ENCODE measurements around the gene CEMP1.

The CEMP1 gene

DNA sequence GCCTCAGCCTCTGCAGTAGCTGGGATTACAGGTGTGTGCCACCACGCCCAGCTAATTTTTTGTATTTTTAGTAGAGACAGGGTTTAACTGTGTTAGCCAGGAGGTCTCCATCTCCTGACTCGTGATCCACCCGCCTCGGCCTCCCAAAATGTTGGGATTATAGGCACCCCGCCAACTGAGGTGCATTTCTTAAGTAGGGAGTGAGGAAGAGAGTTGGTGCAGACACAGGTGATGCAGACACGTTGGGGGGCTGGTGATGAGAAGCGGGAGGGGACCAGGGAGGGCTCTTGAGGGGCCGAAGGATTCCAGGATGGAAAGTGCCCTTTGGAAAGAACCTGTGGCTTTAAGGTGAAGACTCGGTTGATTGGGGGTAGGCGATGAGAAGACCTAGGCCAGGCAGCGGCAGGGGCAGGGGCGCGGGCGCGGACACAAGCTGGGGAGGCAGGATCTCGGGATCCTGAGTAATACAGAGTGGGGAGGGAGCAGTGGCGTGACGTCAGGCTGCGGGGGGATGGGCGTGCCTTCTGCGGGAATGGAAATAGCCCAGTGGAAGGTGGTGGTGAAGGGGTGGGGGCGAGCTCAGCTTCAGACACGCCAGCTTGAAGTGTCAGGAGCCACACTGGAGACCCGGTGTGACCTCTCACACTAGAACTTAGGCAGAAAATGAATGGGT is 19.9 kb downstream of the CEMP1 start:
- peak overlapping the region; percentile 46 to 54 for H3K18ac ChIP-seq (ENCODE audit: low read depth in 1 of 2, low read length in 2 of 2)
- WGBS: 51% methylated on average over 24 of the region's 24 CpGs
- DNase-seq: peak; percentile 78

GRCh38 chr16:2508722-2509400 is 22.3 kb downstream of the CEMP1 start:
- H2BK12ac ChIP-seq (ENCODE audit: low read length in 2 of 2): no peak overlapping the region
- H3K79me1 ChIP-seq (replicated peaks; ENCODE audit: low read length, poor library complexity, severe bottlenecking): peaks cover 7% of the 10 kb centered on the region
- no peak overlapping the region for H3K4me2 ChIP-seq (ENCODE audit: low read length, poor library complexity, severe bottlenecking)
- no peak overlapping the region for H2AFZ ChIP-seq (ENCODE audit: low read depth, low read length)
- no peak overlapping the region for H2BK5ac ChIP-seq (ENCODE audit: low read depth, low read length, poor library complexity, severe bottlenecking)
- no peak overlapping the region for H3K4me3 ChIP-seq (ENCODE audit: insufficient read depth in 1 of 2, low read depth in 1 of 2, low read length in 2 of 2)
- H3K27me3 ChIP-seq (ENCODE audit: control insufficient read depth in 1 of 2, insufficient read depth in 1 of 2, low read length in 2 of 2): no peaks in the 10 kb centered on the region
- no peak overlapping the region for H2BK120ac ChIP-seq (ENCODE audit: low read depth, low read length)
- H4K91ac ChIP-seq (ENCODE audit: low read length): no peak overlapping the region
- no peak overlapping the region for H2AK5ac ChIP-seq (ENCODE audit: low read length, severe bottlenecking)
- no peak overlapping the region for H3K4ac ChIP-seq (ENCODE audit: low read depth in 1 of 2, low read length in 2 of 2)
- H3K18ac ChIP-seq (ENCODE audit: low read depth in 1 of 2, low read length in 2 of 2): no peak overlapping the region
- H3K4me1 ChIP-seq (ENCODE audit: control insufficient read depth, insufficient read depth, low read depth, low read length): peaks cover 33% of the 10 kb centered on the region
- no peak overlapping the region for H3K9ac ChIP-seq (ENCODE audit: low read length)
- no peak overlapping the region for H3K14ac ChIP-seq (ENCODE audit: low read length in 2 of 2)
- no peak overlapping the region for H4K8ac ChIP-seq (ENCODE audit: low read length)
- no peaks in the 10 kb centered on the region for H3K9me3 ChIP-seq (ENCODE audit: control insufficient read depth, low read length)
- no peak for DNase-seq
- no peak overlapping the region for H3K23ac ChIP-seq (ENCODE audit: low read length in 2 of 2)
- no peak overlapping the region for H2BK15ac ChIP-seq (ENCODE audit: low read depth, poor library complexity, severe bottlenecking)
- H3K27ac ChIP-seq (ENCODE audit: low read length, poor library complexity, severe bottlenecking): no peak overlapping the region
- H3K36me3 ChIP-seq (ENCODE audit: control insufficient read depth in 1 of 2, insufficient read depth in 2 of 2, low read depth in 1 of 2, low read length in 2 of 2): peaks cover 0 to 4% of the 10 kb centered on the region in 2 experiments
- 93% methylated on average over 18 of the region's 18 CpGs for WGBS

More for the DNA sequence above, 19.9 kb downstream of the CEMP1 start:
- peak overlapping the region; percentile 32 for H3K4me2 ChIP-seq (ENCODE audit: low read length, poor library complexity, severe bottlenecking)
- H2BK12ac ChIP-seq (ENCODE audit: low read length in 2 of 2): peak overlapping the region in 1 of 2 experiments; percentile 21
- peaks cover 7% of the 10 kb centered on the region for H3K79me1 ChIP-seq (replicated peaks; ENCODE audit: low read length, poor library complexity, severe bottlenecking)
- H2AFZ ChIP-seq (ENCODE audit: low read depth, low read length): no peak overlapping the region
- no peak overlapping the region for H3K23ac ChIP-seq (ENCODE audit: low read length in 2 of 2)
- H3K4me1 ChIP-seq (ENCODE audit: control insufficient read depth, insufficient read depth, low read depth, low read length): peaks cover 44% of the 10 kb centered on the region
- H3K27ac ChIP-seq (ENCODE audit: low read length, poor library complexity, severe bottlenecking): no peak overlapping the region
- peaks cover under 1 to 10% of the 10 kb centered on the region in 2 experiments for H3K36me3 ChIP-seq (ENCODE audit: control insufficient read depth in 1 of 2, insufficient read depth in 2 of 2, low read depth in 1 of 2, low read length in 2 of 2)
- peak overlapping the region in 1 of 2 experiments; percentile 61 for H3K4me3 ChIP-seq (ENCODE audit: insufficient read depth in 1 of 2, low read depth in 1 of 2, low read length in 2 of 2)
- peak overlapping the region; percentile 24 for H4K8ac ChIP-seq (ENCODE audit: low read length)
- H3K14ac ChIP-seq (ENCODE audit: low read length in 2 of 2): peak overlapping the region in 1 of 2 experiments; percentile 32
- H3K4ac ChIP-seq (ENCODE audit: low read depth in 1 of 2, low read length in 2 of 2): peak overlapping the region; percentile 19 to 27
- H3K9me3 ChIP-seq (ENCODE audit: control insufficient read depth, low read length): no peaks in the 10 kb centered on the region
- no peaks in the 10 kb centered on the region for H3K27me3 ChIP-seq (ENCODE audit: control insufficient read depth in 1 of 2, insufficient read depth in 1 of 2, low read length in 2 of 2)
- H2BK5ac ChIP-seq (ENCODE audit: low read depth, low read length, poor library complexity, severe bottlenecking): peak overlapping the region; percentile 50
- peak overlapping the region; percentile 73 for H2BK15ac ChIP-seq (ENCODE audit: low read depth, poor library complexity, severe bottlenecking)
- H2AK5ac ChIP-seq (ENCODE audit: low read length, severe bottlenecking): peak overlapping the region; percentile 92
- H2BK120ac ChIP-seq (ENCODE audit: low read depth, low read length): no peak overlapping the region
- H3K9ac ChIP-seq (ENCODE audit: low read length): peak overlapping the region; percentile 95
- no peak overlapping the region for H4K91ac ChIP-seq (ENCODE audit: low read length)

GRCh38 chr16:2507665-2508064 is 23.5 kb downstream of the CEMP1 start:
- Histone ChIP-seq H3K4ac (ENCODE audit: low read depth in 1 of 2, low read length in 2 of 2) (no peak overlapping the region), H3K27ac (ENCODE audit: low read length, poor library complexity, severe bottlenecking) (no peak overlapping the region), H3K4me2 (ENCODE audit: low read length, poor library complexity, severe bottlenecking) (no peak overlapping the region), H3K18ac (ENCODE audit: low read depth in 1 of 2, low read length in 2 of 2) (no peak overlapping the region), H3K14ac (ENCODE audit: low read length in 2 of 2) (no peak overlapping the region), H3K36me3 (ENCODE audit: control insufficient read depth in 1 of 2, insufficient read depth in 2 of 2, low read depth in 1 of 2, low read length in 2 of 2) (peaks cover 0 to 4% of the 10 kb centered on the region in 2 experiments), H2BK12ac (ENCODE audit: low read length in 2 of 2) (no peak overlapping the region), H3K27me3 (ENCODE audit: control insufficient read depth in 1 of 2, insufficient read depth in 1 of 2, low read length in 2 of 2) (no peaks in the 10 kb centered on the region), H3K9ac (ENCODE audit: low read length) (no peak overlapping the region), H2BK120ac (ENCODE audit: low read depth, low read length) (no peak overlapping the region), H2BK5ac (ENCODE audit: low read depth, low read length, poor library complexity, severe bottlenecking) (no peak overlapping the region), H3K4me3 (ENCODE audit: insufficient read depth in 1 of 2, low read depth in 1 of 2, low read length in 2 of 2) (no peak overlapping the region), H2AFZ (ENCODE audit: low read depth, low read length) (no peak overlapping the region), H4K8ac (ENCODE audit: low read length) (no peak overlapping the region), H3K79me1 (replicated peaks; ENCODE audit: low read length, poor library complexity, severe bottlenecking) (peaks cover 7% of the 10 kb centered on the region), H3K4me1 (ENCODE audit: control insufficient read depth, insufficient read depth, low read depth, low read length) (peaks cover 27% of the 10 kb centered on the region), H2AK5ac (ENCODE audit: low read length, severe bottlenecking) (no peak overlapping the region), H2BK15ac (ENCODE audit: low read depth, poor library complexity, severe bottlenecking) (no peak overlapping the region), H3K9me3 (ENCODE audit: control insufficient read depth, low read length) (no peaks in the 10 kb centered on the region), H3K23ac (ENCODE audit: low read length in 2 of 2) (no peak overlapping the region), H4K91ac (ENCODE audit: low read length) (peak overlapping the region; percentile 0)
- DNase-seq: no peak
- 93% methylated on average over 9 of the region's 11 CpGs for WGBS

- H3K4ac ChIP-seq (ENCODE audit: low read depth in 1 of 2, low read length in 2 of 2): no peak overlapping the region
- no peak overlapping the region for H3K23ac ChIP-seq (ENCODE audit: low read length in 2 of 2)
- no peak overlapping the region for H3K18ac ChIP-seq (ENCODE audit: low read depth in 1 of 2, low read length in 2 of 2)
- H4K8ac ChIP-seq (ENCODE audit: low read length): no peak overlapping the region
- H3K36me3 ChIP-seq (ENCODE audit: control insufficient read depth in 1 of 2, insufficient read depth in 2 of 2, low read depth in 1 of 2, low read length in 2 of 2): peaks cover 0 to 4% of the 10 kb centered on the region in 2 experiments
- no peak overlapping the region for H2BK12ac ChIP-seq (ENCODE audit: low read length in 2 of 2)
- no peak overlapping the region for H4K91ac ChIP-seq (ENCODE audit: low read length)
- H2BK120ac ChIP-seq (ENCODE audit: low read depth, low read length): no peak overlapping the region
- no peak overlapping the region for H2AK5ac ChIP-seq (ENCODE audit: low read length, severe bottlenecking)
- H3K4me2 ChIP-seq (ENCODE audit: low read length, poor library complexity, severe bottlenecking): no peak overlapping the region
- H3K9ac ChIP-seq (ENCODE audit: low read length): no peak overlapping the region
- peaks cover 27% of the 10 kb centered on the region for H3K4me1 ChIP-seq (ENCODE audit: control insufficient read depth, insufficient read depth, low read depth, low read length)
- WGBS: 90% methylated on average over 14 of the region's 14 CpGs
- no peak overlapping the region for H3K4me3 ChIP-seq (ENCODE audit: insufficient read depth in 1 of 2, low read depth in 1 of 2, low read length in 2 of 2)
- no peak overlapping the region for H2AFZ ChIP-seq (ENCODE audit: low read depth, low read length)
- H3K27me3 ChIP-seq (ENCODE audit: control insufficient read depth in 1 of 2, insufficient read depth in 1 of 2, low read length in 2 of 2): no peaks in the 10 kb centered on the region
- no peak overlapping the region for H3K14ac ChIP-seq (ENCODE audit: low read length in 2 of 2)
- peaks cover 7% of the 10 kb centered on the region for H3K79me1 ChIP-seq (replicated peaks; ENCODE audit: low read length, poor library complexity, severe bottlenecking)
- no peaks in the 10 kb centered on the region for H3K9me3 ChIP-seq (ENCODE audit: control insufficient read depth, low read length)
- DNase-seq: no peak
- no peak overlapping the region for H2BK15ac ChIP-seq (ENCODE audit: low read depth, poor library complexity, severe bottlenecking)
- H2BK5ac ChIP-seq (ENCODE audit: low read depth, low read length, poor library complexity, severe bottlenecking): no peak overlapping the region
- H3K27ac ChIP-seq (ENCODE audit: low read length, poor library complexity, severe bottlenecking): no peak overlapping the region
Measured at GRCh38 chr16:2507052-2507659, 24.1 kb downstream of the CEMP1 start.
